ENCODE results near the gene VWC2L.

Gene VWC2L

DNA sequence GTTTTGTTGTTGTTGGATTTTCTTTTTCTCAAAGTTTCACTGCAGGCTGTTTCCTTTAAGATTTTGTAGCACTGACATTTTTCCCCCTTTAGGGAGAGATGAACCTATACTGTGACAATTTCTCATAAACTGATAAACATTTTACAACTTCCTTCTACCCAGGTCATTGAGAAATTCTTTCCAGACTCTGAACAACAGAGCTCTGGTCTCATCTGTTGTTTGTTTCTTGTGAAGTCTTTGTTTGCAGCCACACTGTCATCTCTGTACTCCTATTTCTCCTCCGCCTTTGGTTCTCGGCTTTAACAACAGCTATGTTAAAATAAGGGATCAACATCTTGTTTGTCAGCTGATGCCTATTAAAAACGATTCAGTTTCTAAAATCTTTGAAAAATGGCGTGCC lies 167.6 kb downstream of the VWC2L start:
- H3K4me3 Mint-ChIP-seq: no peak overlapping the region
- ATAC-seq: no peak
- DNase-seq (ENCODE audit: low spot score in 2 of 2): no peak
- no peaks in the 10 kb centered on the region for H3K36me3 Mint-ChIP-seq
- no peaks in the 10 kb centered on the region for H3K4me1 Mint-ChIP-seq
- H3K27ac Mint-ChIP-seq: no peak overlapping the region
- no peaks in the 10 kb centered on the region for H3K9me3 Mint-ChIP-seq

DNA sequence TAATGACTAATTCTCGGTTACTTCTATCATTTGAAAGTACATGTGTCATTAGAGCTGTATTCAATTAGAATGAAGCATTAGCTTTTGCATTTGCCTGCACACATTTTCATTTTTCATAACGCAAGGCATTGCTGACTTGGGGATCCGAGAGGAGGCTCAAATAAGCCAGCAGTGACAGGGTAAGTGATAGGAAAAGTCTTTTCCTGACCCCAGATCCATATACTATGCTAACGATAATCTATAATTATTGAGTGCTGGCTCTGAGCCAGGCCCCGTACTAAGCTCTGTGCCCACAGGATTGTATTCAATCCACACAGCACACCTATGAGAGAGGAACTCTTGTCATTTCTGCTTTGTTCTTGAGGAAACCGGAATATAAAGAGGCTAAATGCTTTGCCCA lies 168.2 kb downstream of the VWC2L start:
- no peak for ATAC-seq
- no peaks in the 10 kb centered on the region for H3K9me3 Mint-ChIP-seq
- no peak overlapping the region for H3K27ac Mint-ChIP-seq
- no peak for DNase-seq (ENCODE audit: low spot score in 2 of 2)
- no peaks in the 10 kb centered on the region for H3K36me3 Mint-ChIP-seq
- H3K4me3 Mint-ChIP-seq: no peak overlapping the region
- H3K4me1 Mint-ChIP-seq: no peaks in the 10 kb centered on the region

DNA sequence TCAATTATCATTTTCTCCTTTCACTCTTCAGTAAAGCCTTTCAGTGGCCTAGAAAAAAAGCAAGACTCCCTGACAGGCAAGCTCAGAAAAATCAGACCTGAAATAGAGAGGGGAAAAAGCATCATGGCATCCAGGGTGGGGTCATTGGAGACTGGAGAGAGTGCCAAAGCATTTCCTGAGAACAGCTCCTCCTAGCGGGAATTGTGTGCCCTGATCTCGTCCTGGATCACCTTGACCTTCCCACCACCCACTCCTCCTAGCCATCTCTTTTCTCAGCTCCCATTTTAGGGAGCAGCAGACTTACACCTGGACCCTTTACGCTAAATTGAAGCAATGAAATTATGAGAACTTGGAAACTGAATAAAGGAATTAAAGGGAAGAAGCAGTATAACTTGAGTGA lies 176.6 kb downstream of the VWC2L start:
- Mint-ChIP-seq H3K4me1 (no peaks in the 10 kb centered on the region), H3K36me3 (no peaks in the 10 kb centered on the region), H3K27ac (no peak overlapping the region), H3K4me3 (no peak overlapping the region), H3K9me3 (no peaks in the 10 kb centered on the region)
- DNase-seq (ENCODE audit: low spot score in 2 of 2) (no peak), ATAC-seq (no peak)

DNA sequence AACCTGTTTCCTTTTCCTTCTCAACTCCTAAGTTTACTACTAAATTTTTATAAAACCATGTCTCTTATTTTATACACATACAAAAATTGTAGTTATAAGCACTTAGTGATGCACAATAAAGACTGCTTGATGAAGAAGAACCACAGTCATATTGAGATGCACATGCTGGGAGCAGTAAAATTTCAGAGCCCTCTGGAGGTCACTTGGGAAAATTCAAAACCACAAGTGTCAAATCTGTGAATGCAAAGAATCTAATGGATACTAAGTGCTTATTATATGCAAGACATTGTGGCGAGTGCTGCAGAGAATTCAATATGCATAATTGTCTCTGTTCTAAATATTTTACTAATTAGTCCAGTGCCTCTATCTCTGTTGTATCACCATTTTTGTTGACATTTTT lies 180.5 kb downstream of the VWC2L start:
- no peak overlapping the region for H3K27ac Mint-ChIP-seq

DNA sequence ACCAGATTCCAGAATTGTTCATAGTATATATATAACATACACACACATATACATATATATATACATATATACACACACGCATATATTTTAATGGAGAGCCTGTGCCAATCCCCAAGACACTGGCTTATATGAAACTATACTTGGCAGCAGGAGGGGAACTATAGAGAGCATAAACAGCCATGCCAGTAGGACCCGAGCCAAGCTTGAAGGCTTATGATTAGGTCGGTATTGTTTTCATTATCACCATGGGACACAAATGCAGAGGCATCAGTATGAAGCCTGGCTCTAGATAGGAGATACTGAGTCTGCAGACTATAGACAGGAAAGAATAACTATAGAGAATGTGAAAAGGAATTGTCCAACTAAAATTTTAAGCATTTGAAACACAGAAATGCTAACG lies 181.2 kb downstream of the VWC2L start:
- H3K27ac Mint-ChIP-seq: no peak overlapping the region
- DNase-seq (ENCODE audit: low spot score in 2 of 2) (no peak), ATAC-seq (no peak)
- no peaks in the 10 kb centered on the region for H3K36me3 Mint-ChIP-seq
- no peak overlapping the region for H3K4me3 Mint-ChIP-seq
- H3K4me1 Mint-ChIP-seq: no peaks in the 10 kb centered on the region
- H3K9me3 Mint-ChIP-seq: no peaks in the 10 kb centered on the region

More for the DNA sequence above, 180.5 kb downstream of the VWC2L start:
- no peak for ATAC-seq
- Mint-ChIP-seq H3K4me3 (no peak overlapping the region), H3K4me1 (no peaks in the 10 kb centered on the region), H3K36me3 (no peaks in the 10 kb centered on the region), H3K9me3 (no peaks in the 10 kb centered on the region)
- no peak for DNase-seq (ENCODE audit: low spot score in 2 of 2)

DNA sequence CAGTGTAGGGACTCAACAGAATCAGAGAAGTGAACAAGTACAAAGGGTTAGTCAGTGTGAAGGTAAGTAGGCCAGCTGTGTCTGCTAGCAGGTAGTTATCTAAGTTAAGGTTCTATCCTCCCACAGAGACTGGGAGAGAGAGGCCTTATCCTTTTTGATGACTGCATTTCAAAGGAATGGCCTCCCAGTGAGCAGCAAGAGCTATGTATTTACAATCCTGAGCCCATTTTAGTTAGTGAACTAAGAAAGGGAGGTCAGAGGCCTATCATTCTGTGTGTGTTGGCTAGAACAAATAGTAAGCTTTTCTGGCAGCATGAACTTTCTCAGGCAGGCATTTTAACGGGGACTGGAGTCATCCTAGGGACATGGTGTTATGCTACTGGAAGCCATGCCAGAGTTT lies 182.9 kb downstream of the VWC2L start:
- Mint-ChIP-seq H3K27ac (no peak overlapping the region), H3K36me3 (no peaks in the 10 kb centered on the region), H3K9me3 (no peaks in the 10 kb centered on the region), H3K4me1 (no peaks in the 10 kb centered on the region), H3K4me3 (no peak overlapping the region)
- DNase-seq (ENCODE audit: low spot score in 2 of 2) (no peak), ATAC-seq (no peak)

DNA sequence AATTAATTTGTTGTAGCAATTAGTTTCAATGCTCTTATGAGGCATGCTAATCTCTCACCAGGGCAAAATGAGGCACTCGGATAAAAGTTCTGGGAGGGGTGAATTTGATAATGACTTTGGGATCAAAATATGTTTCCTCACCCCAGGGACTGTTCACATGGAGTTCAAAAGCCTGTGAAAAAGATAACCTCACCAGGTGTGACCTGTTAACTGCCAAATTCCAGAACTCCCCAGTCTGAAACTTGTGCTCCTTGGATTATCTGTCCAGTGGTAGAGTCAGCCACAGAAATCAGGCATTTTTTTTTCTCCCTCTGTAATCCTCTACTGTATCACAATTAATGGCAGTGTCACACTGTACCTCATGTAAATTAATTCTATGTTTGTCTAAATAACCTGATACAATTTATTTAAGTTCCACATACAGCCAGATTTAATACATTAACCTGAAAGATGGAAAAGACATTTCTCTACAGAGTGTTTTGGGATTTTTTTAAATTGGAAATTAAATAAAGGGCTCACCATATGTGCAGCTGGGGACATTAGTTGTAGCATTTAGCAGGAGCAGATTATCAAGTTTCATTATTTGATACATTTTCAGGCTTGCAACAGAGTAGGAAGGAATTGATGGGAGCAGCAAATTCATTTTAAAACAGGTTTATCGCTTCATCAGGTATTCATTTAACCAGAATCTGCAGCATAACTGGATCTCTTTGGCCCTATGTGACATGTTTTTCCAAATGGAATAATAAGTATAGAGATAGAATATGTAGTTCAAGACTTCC lies 191.2 kb downstream of the VWC2L start:
- Mint-ChIP-seq H3K36me3 (no peaks in the 10 kb centered on the region), H3K4me3 (no peak overlapping the region), H3K4me1 (no peaks in the 10 kb centered on the region), H3K27ac (no peak overlapping the region), H3K9me3 (no peaks in the 10 kb centered on the region)
- DNase-seq (ENCODE audit: low spot score in 2 of 2): no peak
- ATAC-seq: no peak

DNA sequence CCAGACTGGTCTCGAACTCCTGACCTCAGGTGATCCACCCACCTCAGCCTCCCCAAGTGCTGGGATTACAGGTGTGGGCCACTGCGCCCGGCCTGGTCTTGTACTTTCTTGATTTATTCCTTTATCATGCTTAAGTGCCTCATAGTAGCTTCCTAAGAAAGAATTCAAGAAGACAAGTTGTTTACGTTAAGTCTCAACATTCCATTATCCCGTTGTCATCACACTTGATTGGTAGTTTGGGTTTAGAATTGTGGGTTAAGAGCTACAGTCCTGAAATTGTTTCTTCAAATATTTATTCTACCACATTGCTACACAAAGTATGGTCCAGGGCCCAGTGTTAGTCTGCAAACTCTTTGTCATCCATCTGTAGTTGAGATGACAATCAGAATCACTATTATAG lies 194.0 kb downstream of the VWC2L start:
- no peaks in the 10 kb centered on the region for H3K4me1 Mint-ChIP-seq
- no peak overlapping the region for H3K4me3 Mint-ChIP-seq
- H3K36me3 Mint-ChIP-seq: no peaks in the 10 kb centered on the region
- DNase-seq (ENCODE audit: low spot score in 2 of 2): no peak
- no peaks in the 10 kb centered on the region for H3K9me3 Mint-ChIP-seq
- H3K27ac Mint-ChIP-seq: no peak overlapping the region
- ATAC-seq: no peak

DNA sequence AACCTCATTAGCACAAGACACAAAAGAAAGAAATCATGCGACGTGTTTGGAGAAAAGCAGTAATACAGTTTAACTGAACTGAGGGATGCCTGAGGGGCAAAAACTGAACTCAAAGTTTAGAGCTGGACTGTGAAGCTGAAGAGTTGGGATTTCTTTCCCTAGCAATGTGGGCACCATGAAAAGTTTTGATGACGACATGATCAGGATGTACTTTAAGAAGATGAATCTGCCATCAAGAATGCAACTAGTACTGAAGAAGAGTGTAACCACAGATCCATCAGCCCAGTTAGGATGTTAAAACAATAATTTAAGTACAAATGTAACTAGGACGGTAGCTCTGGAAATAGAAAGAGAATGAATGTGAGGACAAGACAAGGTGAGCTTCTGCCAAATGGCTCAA lies 196.2 kb downstream of the VWC2L start:
- no peaks in the 10 kb centered on the region for H3K4me1 Mint-ChIP-seq
- DNase-seq (ENCODE audit: low spot score in 2 of 2): no peak
- H3K27ac Mint-ChIP-seq: no peak overlapping the region
- no peak for ATAC-seq
- H3K9me3 Mint-ChIP-seq: no peaks in the 10 kb centered on the region
- H3K4me3 Mint-ChIP-seq: no peak overlapping the region
- no peaks in the 10 kb centered on the region for H3K36me3 Mint-ChIP-seq

DNA sequence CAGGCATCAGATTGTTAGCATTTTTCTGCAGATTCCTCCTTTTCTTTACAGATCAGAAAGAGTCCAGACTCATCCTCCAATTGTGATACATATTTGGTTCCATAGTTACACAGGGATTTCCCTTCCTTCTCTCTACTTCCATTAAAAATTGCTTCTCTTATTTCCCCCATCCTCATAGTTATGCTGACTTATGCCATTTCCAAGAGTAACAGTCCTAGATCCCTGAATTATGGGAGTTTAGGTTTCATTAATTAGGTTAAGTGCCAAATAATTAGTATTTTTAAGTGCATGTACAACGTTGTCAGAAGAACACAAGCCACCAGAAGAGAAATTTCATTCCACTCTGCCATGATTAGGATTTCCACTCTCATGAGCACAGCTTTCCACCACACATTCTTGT lies 200.2 kb downstream of the VWC2L start:
- Mint-ChIP-seq H3K36me3 (no peaks in the 10 kb centered on the region), H3K4me3 (no peak overlapping the region), H3K9me3 (no peaks in the 10 kb centered on the region), H3K4me1 (no peaks in the 10 kb centered on the region), H3K27ac (no peak overlapping the region)
- ATAC-seq: no peak
- no peak for DNase-seq (ENCODE audit: low spot score in 2 of 2)

DNA sequence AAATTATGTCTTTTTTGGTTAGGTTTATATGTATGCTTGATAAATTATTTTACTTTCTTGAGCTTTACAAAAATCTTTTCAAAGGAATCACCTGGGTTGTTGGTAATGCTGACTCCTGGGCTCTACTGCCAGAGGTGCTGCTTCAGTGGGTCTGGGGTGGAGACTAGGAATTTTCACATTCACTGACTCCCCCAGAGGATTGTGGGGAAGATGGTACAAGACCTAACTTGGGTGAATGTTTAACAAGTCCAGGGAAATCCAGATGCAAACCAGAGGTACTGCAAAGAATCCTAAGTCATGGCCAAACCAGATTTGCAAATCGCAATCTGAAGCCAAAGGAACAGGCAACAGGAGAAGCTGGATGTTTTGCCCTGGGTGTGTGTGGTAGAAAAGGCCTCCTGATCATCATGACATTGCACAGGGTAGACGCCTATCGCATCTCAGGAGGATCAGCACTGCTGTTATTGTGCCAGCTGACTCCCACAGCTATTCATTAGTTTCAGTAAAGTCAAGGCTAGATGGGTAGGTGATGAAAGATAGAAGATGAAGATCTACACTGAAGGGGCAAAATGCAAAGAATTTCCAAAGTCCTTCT lies 213.4 kb downstream of the VWC2L start:
- Mint-ChIP-seq H3K4me1 (no peaks in the 10 kb centered on the region), H3K9me3 (peaks cover 3% of the 10 kb centered on the region), H3K36me3 (no peaks in the 10 kb centered on the region), H3K4me3 (no peak overlapping the region), H3K27ac (no peak overlapping the region)
- no peak for DNase-seq (ENCODE audit: low spot score in 2 of 2)
- no peak for ATAC-seq

DNA sequence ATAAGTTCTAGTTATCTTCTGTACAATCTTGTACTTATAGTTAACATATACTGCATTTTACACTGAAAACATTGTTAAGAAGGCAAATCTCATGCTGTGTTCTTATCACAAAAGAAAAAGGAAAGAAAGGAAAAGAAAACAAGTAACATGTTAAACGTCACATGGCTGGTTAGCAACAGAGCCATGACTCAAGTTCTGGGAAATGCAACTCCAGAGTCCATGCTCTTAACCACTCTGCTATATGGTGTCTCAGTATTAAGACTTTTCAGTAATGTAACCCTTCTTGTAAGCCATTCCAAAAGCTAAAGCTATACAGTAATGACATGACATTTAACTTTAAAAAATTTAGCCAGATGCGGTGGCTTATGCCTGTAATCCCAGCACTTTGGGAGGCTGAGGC lies 217.2 kb downstream of the VWC2L start:
- H3K27ac Mint-ChIP-seq: no peak overlapping the region
- DNase-seq (ENCODE audit: low spot score in 2 of 2): no peak
- H3K36me3 Mint-ChIP-seq: no peaks in the 10 kb centered on the region
- no peak overlapping the region for H3K4me3 Mint-ChIP-seq
- ATAC-seq: no peak
- H3K9me3 Mint-ChIP-seq: peaks cover 3% of the 10 kb centered on the region
- no peaks in the 10 kb centered on the region for H3K4me1 Mint-ChIP-seq
